Smooth muscle cell (in vitro differentiated cells): Measurements from ENCODE around the gene RBM23. TPM values are rescaled to one million over a fixed set of nuclear protein-coding genes. Genes with fewer than 3 reads are reported as not detected.
A peak's percentile ranks its signal among the peaks of the same experiment; 100 is the strongest.

ENCODE experiments used
- DNase-seq: peaks from one replicate; lab custom pipeline; 2025; ENCODE audit not compliant: unreplicated experiment; lab: John Stamatoyannopoulos, UW
- H2AFZ ChIP-seq: fragments of 200-600 bp; sonication (generic); 2 replicates; pipeline ENCODE4 v1.6.0; 2016; ENCODE audit warnings: antibody characterized with exemption, low read depth, mild to moderate bottlenecking
- H3F3A ChIP-seq: fragments of 200-600 bp; sonication (generic); 2 replicates; pipeline ENCODE4 v1.6.0; 2017; ENCODE audit warnings: antibody characterized with exemption, low read depth
- H3K27ac ChIP-seq: fragments of 200-600 bp; sonication (generic); 2 replicates; pipeline ENCODE4 v1.5.1; 2016; ENCODE audit warnings: low read depth, mild to moderate bottlenecking
- H3K27me3 ChIP-seq: fragments of 200-600 bp; sonication (generic); 2 replicates; pipeline ENCODE4 v1.6.1; 2016; ENCODE audit warnings: low read depth, mild to moderate bottlenecking
- H3K36me3 ChIP-seq: fragments of 200-600 bp; sonication (generic); 2 replicates; pipeline ENCODE4 v1.5.1; 2016; ENCODE audit warnings: low read depth
- H3K4me1 ChIP-seq: fragments of 200-600 bp; sonication (generic); 2 replicates; pipeline ENCODE4 v1.5.1; 2016; ENCODE audit warnings: low read depth
- H3K4me2 ChIP-seq: fragments of 200-600 bp; sonication (generic); 2 replicates; pipeline ENCODE4 v1.6.0; 2016; ENCODE audit warnings: mild to moderate bottlenecking
- H3K4me3 ChIP-seq: fragments of 200-600 bp; sonication (generic); 2 replicates; pipeline ENCODE4 v1.5.1; 2016; ENCODE audit warnings: mild to moderate bottlenecking
- H3K79me2 ChIP-seq: fragments of 200-600 bp; sonication (generic); 2 replicates; pipeline ENCODE4 v1.6.0; 2016; ENCODE audit warnings: low read depth, mild to moderate bottlenecking
- H3K9ac ChIP-seq: fragments of 200-600 bp; sonication (generic); 2 replicates; pipeline ENCODE4 v1.6.0; 2016; ENCODE audit warnings: low read depth
- H3K9me3 ChIP-seq: fragments of 200-600 bp; sonication (generic); replicated peaks from 2 replicates; pipeline ENCODE4 v1.5.1; 2016; ENCODE audit warnings: low read depth
- H4K20me1 ChIP-seq: fragments of 200-600 bp; sonication (generic); 2 replicates; pipeline ENCODE4 v1.6.0; 2016; ENCODE audit warnings: low read depth
- CTCF ChIP-seq: fragments of 200-600 bp; sonication (generic); IDR thresholded peaks from 2 replicates; pipeline ENCODE4 v1.5.1; 2017; ENCODE audit warnings: borderline replicate concordance, mild to moderate bottlenecking, antibody characterized with exemption; ENCODE audit not compliant: insufficient read depth, poor library complexity, severe bottlenecking
- WGBS: methylation state at CpG from one replicate; pipeline ENCODE4 v1.1.7; 2016; ENCODE audit warnings: low lambda C conversion rate; 5-methylcytosine and 5-hydroxymethylcytosine counted together
- polyA plus RNA-seq: library from polyadenylated mRNA; unstranded; fragments of >200 nt; fragmentation: Nextera tagmentation; extraction: Ambion mirVana; gene quantifications from 2 replicates; pipeline ENCODE4 v1.2.1, GENCODE V29; 2016
- total RNA-seq: library from RNA; depleted of rRNA; stranded (reverse); fragments of >200 nt; gene quantifications from 2 replicates; pipeline ENCODE4 v1.2.3, GENCODE V29; 2014

RBM23 gene
- total and polyA plus RNA-seq, 2 experiments from 2014 or later, result 59.3 to 112 TPM

DNA sequence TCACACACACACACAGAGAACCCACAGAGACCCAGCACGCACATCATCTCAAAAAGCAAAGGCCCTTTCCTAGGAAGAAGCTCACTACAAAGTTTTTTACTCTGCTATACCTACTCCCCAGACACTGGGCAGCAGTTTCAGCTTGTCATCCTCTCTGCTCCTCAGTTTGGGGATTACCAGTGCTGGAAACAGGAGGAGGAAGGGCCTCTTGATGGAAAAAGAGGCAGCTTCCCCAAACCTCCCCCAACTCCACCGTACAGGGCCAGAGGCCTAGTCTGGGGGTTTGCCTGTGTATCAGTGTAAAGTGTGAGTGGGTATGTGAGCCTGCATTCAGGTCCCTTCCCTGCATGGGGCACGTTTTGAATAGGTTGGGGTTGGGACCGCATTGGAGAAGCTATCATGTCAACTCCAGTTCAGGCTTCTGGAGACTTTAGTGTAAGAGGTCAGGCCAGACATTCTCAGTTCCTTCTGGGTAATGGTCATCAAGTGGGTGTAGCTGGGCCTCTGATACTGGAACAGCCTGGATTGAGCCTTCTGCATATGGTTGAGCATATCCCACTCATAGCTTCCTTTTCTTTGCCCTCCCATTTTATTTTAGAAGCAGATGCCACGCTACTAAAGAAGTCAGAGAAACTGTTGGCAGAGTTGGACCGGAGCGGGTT lies 34.7 kb downstream of the RBM23 start:
- no peak overlapping the region for H3K4me3 ChIP-seq
- no peaks in the 10 kb centered on the region for H3K27me3 ChIP-seq
- no peaks in the 10 kb centered on the region for H4K20me1 ChIP-seq
- peaks cover 10% of the 10 kb centered on the region for H3F3A ChIP-seq
- no peak overlapping the region for H3K9ac ChIP-seq
- no peak overlapping the region for H3K4me2 ChIP-seq
- H3K36me3 ChIP-seq, result no peaks in the 10 kb centered on the region
- no peak overlapping the region for H3K27ac ChIP-seq
- peaks cover 21% of the 10 kb centered on the region for H3K4me1 ChIP-seq
- TF ChIP-seq CTCF, result no peak
- no peak overlapping the region for H2AFZ ChIP-seq
- DNase-seq, result no peak
- no peaks in the 10 kb centered on the region for H3K9me3 ChIP-seq
- H3K79me2 ChIP-seq, result no peaks in the 10 kb centered on the region
- whole genome bisulfite sequencing, result 86% methylated on average over 7 of the region's 7 CpGs

GRCh38 chr14:22883173-22883976 lies 35.6 kb downstream of the RBM23 start, which contains the start of gene REM2:
Gene REM2 (plus strand): TSS chr14:22883222. CDS start chr14:22883288, 66 bp downstream.
- H3F3A ChIP-seq, result peaks cover 10% of the 10 kb centered on the region
- no peaks in the 10 kb centered on the region for H3K79me2 ChIP-seq
- H3K27me3 ChIP-seq, result no peaks in the 10 kb centered on the region
- DNase-seq, result no peak
- H4K20me1 ChIP-seq, result no peaks in the 10 kb centered on the region
- 37% methylated on average over 9 of the region's 15 CpGs for WGBS
- peak within 1 kb of the TSS; percentile 10 for H3K27ac ChIP-seq
- peak within 1 kb of the TSS; percentile 76 for H3K4me2 ChIP-seq
- H3K36me3 ChIP-seq, result no peaks in the 10 kb centered on the region
- H3K4me3 ChIP-seq, result peak within 1 kb of the TSS; percentile 24
- H2AFZ ChIP-seq, result no peak within 1 kb of the TSS
- no peaks in the 10 kb centered on the region for H3K9me3 ChIP-seq
- H3K4me1 ChIP-seq, result peaks cover 21% of the 10 kb centered on the region
- H3K9ac ChIP-seq, result peak within 1 kb of the TSS; percentile 53
- TF ChIP-seq CTCF, result no peak

- Histone ChIP-seq H3K79me2 (no peaks in the 10 kb centered on the region), H3K4me2 (peak overlapping the region; percentile 76), H3K36me3 (no peaks in the 10 kb centered on the region), H3K9ac (peak overlapping the region; percentile 53), H3K27me3 (no peaks in the 10 kb centered on the region), H3F3A (peaks cover 10% of the 10 kb centered on the region), H4K20me1 (no peaks in the 10 kb centered on the region), H2AFZ (no peak overlapping the region), H3K27ac (peak overlapping the region; percentile 10), H3K4me3 (peak overlapping the region; percentile 24), H3K9me3 (no peaks in the 10 kb centered on the region), H3K4me1 (peaks cover 18% of the 10 kb centered on the region)
- no peak for TF ChIP-seq CTCF
- no peak for DNase-seq
- WGBS, result 37% methylated on average over 6 of the region's 6 CpGs
Observed at GRCh38 chr14:22882529-22883172, 36.3 kb downstream of the RBM23 start.
